NB4 (cell line): ENCODE data around the gene KCTD19.
A peak's percentile ranks its signal among the peaks of the same experiment; 100 is the strongest.

Experiments used
- DNase-seq: peaks from one replicate; pipeline ENCODE4 v3.0.0; 2010; ENCODE audit warnings: low read depth
- H3K4me3 ChIP-seq: one replicate; pipeline ENCODE4 v1.5.1; 2011; ENCODE audit warnings: mild to moderate bottlenecking, low read depth, low read length, moderate library complexity
- CTCF ChIP-seq: IDR thresholded peaks from one replicate; pipeline ENCODE4 v1.5.1; 2012; ENCODE audit warnings: low read depth, low read length
- MAX ChIP-seq: IDR thresholded peaks from 2 replicates; pipeline ENCODE4 v1.6.1; 2011; ENCODE audit warnings: low read depth, low read length
- MYC ChIP-seq: IDR thresholded peaks from 2 replicates; pipeline ENCODE4 v1.6.1; 2011; ENCODE audit warnings: low read depth, low read length
- POLR2A ChIP-seq: IDR thresholded peaks from 2 replicates; pipeline ENCODE4 v1.6.1; 2011; ENCODE audit warnings: mild to moderate bottlenecking; ENCODE audit not compliant: insufficient read length; ENCODE audit errors: extremely low read depth

Gene KCTD19

GRCh38 chr16:67291461-67291860, 35.1 kb downstream of the KCTD19 start:
- no peak for DNase-seq
- no peak overlapping the region for H3K4me3 ChIP-seq
- TF ChIP-seq MYC: no peak
- TF ChIP-seq POLR2A: no peak
- TF ChIP-seq CTCF: no peak
- no peak for TF ChIP-seq MAX

GRCh38 chr16:67287960-67288359, 38.6 kb downstream of the KCTD19 start:
- TF ChIP-seq CTCF (no peak), MYC (no peak), POLR2A (no peak), MAX (no peak)
- H3K4me3 ChIP-seq: no peak overlapping the region
- no peak for DNase-seq

GRCh38 chr16:67286441-67287235, 39.9 kb downstream of the KCTD19 start:
- no peak for DNase-seq
- TF ChIP-seq MAX: no peak
- no peak for TF ChIP-seq POLR2A
- no peak for TF ChIP-seq CTCF
- TF ChIP-seq MYC: no peak
- no peak overlapping the region for H3K4me3 ChIP-seq

GRCh38 chr16:67284699-67285646, 41.6 kb downstream of the KCTD19 start:
- H3K4me3 ChIP-seq: no peak overlapping the region
- peak; percentile 32 for TF ChIP-seq CTCF
- TF ChIP-seq POLR2A: no peak
- DNase-seq: peak; percentile 25

GRCh38 chr16:67283826-67284555, 42.5 kb downstream of the KCTD19 start:
- DNase-seq: no peak
- no peak overlapping the region for H3K4me3 ChIP-seq
- no peak for TF ChIP-seq MYC
- no peak for TF ChIP-seq MAX
- TF ChIP-seq CTCF: no peak
- TF ChIP-seq POLR2A: no peak
